ENCODE data around the gene SMCO3. TPM values are rescaled to one million over a fixed set of nuclear protein-coding genes. Genes with fewer than 3 reads are reported as not detected.
A peak's percentile ranks its signal among the peaks of the same experiment; 100 is the strongest.

SMCO3 gene
- total and polyA plus RNA-seq, 2 of the 13 experiments (the other 11 are each of a cell fraction or from before 2014, with no cell fraction given) = 0.29 to 0.42 TPM

DNA sequence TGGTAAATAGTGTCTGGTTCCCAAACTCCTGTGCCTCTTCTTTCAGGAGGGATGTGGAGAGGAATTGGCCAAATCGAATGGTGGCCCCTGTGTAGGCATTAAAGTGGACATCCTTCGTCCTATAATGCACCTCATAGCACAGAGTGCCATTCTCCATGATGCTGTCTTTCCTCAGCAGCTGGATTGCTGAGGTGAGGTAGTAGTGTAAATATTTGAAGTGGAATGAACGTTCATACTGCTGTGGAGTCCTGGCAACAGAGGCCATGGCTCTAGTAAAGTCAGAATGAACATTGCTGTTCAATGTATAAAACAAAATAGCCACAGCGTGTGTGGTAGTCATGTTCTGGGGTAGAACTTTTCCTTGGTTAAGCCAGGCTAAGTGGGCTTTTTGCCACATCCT, 26.6 kb upstream of the SMCO3 start (continued):
- TF ChIP-seq, protein P1, sequence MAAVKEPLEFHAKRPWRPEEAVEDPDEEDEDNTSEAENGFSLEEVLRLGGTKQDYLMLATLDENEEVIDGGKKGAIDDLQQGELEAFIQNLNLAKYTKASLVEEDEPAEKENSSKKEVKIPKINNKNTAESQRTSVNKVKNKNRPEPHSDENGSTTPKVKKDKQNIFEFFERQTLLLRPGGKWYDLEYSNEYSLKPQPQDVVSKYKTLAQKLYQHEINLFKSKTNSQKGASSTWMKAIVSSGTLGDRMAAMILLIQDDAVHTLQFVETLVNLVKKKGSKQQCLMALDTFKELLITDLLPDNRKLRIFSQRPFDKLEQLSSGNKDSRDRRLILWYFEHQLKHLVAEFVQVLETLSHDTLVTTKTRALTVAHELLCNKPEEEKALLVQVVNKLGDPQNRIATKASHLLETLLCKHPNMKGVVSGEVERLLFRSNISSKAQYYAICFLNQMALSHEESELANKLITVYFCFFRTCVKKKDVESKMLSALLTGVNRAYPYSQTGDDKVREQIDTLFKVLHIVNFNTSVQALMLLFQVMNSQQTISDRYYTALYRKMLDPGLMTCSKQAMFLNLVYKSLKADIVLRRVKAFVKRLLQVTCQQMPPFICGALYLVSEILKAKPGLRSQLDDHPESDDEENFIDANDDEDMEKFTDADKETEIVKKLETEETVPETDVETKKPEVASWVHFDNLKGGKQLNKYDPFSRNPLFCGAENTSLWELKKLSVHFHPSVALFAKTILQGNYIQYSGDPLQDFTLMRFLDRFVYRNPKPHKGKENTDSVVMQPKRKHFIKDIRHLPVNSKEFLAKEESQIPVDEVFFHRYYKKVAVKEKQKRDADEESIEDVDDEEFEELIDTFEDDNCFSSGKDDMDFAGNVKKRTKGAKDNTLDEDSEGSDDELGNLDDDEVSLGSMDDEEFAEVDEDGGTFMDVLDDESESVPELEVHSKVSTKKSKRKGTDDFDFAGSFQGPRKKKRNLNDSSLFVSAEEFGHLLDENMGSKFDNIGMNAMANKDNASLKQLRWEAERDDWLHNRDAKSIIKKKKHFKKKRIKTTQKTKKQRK (IDR thresholded peaks at IDR 0.05; ENCODE audit: low read length) = no peak
- TF ChIP-seq HNF4A (CRISPR knock-in tag; IDR thresholded peaks at IDR 0.05) (peak; percentile 17; the same call in 1 of the 2 replicates), SMARCC2 (IDR thresholded peaks at IDR 0.05) (no peak), SNAI1 (CRISPR knock-in tag; IDR thresholded peaks at IDR 0.05; ENCODE audit: borderline replicate concordance) (no peak), GABPB1 (CRISPR knock-in tag; IDR thresholded peaks at IDR 0.05) (no peak), ZNF678 (CRISPR knock-in tag; IDR thresholded peaks at IDR 0.05) (no peak), HDAC1 (CRISPR knock-in tag; IDR thresholded peaks at IDR 0.05) (no peak), SPEN (CRISPR knock-in tag; IDR thresholded peaks at IDR 0.05; ENCODE audit: low read depth) (no peak), ZNF484 (CRISPR knock-in tag; IDR thresholded peaks at IDR 0.05; ENCODE audit: borderline replicate concordance, low read depth) (no peak), SP5 (CRISPR knock-in tag; IDR thresholded peaks at IDR 0.05; ENCODE audit: borderline replicate concordance, low read depth) (no peak), ZNF251 (CRISPR knock-in tag; IDR thresholded peaks at IDR 0.05) (no peak), ZNF121 (CRISPR knock-in tag; IDR thresholded peaks at IDR 0.05) (no peak), TBP (CRISPR knock-in tag; IDR thresholded peaks at IDR 0.05) (no peak), DNMT3B (CRISPR knock-in tag; conservative IDR thresholded peaks at IDR 0.05) (no peak), MXD4 (CRISPR knock-in tag; IDR thresholded peaks at IDR 0.05) (no peak), ZNF660 (CRISPR knock-in tag; IDR thresholded peaks at IDR 0.05; ENCODE audit: borderline replicate concordance, low read depth) (no peak)
- TF ChIP-seq, protein P2, sequence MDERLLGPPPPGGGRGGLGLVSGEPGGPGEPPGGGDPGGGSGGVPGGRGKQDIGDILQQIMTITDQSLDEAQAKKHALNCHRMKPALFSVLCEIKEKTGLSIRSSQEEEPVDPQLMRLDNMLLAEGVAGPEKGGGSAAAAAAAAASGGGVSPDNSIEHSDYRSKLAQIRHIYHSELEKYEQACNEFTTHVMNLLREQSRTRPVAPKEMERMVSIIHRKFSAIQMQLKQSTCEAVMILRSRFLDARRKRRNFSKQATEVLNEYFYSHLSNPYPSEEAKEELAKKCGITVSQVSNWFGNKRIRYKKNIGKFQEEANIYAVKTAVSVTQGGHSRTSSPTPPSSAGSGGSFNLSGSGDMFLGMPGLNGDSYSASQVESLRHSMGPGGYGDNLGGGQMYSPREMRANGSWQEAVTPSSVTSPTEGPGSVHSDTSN (CRISPR knock-in tag; IDR thresholded peaks at IDR 0.05) = no peak
- TF ChIP-seq, protein P3, sequence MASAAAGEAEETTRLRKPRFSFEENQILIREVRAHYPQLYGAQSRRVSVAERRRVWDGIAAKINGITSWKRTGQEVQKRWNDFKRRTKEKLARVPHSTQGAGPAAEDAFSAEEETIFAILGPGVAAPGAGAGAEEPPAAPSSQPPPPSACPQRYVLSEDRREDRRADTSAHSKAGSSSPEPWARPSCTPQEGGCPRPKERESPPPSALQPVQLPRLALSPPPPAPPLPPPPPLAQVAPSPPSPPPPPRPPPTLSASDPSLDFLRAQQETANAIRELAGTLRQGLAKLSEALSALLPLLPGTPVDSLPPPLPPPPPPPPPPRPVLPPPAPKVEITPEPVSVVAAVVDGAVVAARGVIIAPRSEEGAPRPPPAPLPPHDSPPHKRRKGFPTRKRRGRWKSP (CRISPR knock-in tag; IDR thresholded peaks at IDR 0.05) = no peak
- TF ChIP-seq, protein P4, sequence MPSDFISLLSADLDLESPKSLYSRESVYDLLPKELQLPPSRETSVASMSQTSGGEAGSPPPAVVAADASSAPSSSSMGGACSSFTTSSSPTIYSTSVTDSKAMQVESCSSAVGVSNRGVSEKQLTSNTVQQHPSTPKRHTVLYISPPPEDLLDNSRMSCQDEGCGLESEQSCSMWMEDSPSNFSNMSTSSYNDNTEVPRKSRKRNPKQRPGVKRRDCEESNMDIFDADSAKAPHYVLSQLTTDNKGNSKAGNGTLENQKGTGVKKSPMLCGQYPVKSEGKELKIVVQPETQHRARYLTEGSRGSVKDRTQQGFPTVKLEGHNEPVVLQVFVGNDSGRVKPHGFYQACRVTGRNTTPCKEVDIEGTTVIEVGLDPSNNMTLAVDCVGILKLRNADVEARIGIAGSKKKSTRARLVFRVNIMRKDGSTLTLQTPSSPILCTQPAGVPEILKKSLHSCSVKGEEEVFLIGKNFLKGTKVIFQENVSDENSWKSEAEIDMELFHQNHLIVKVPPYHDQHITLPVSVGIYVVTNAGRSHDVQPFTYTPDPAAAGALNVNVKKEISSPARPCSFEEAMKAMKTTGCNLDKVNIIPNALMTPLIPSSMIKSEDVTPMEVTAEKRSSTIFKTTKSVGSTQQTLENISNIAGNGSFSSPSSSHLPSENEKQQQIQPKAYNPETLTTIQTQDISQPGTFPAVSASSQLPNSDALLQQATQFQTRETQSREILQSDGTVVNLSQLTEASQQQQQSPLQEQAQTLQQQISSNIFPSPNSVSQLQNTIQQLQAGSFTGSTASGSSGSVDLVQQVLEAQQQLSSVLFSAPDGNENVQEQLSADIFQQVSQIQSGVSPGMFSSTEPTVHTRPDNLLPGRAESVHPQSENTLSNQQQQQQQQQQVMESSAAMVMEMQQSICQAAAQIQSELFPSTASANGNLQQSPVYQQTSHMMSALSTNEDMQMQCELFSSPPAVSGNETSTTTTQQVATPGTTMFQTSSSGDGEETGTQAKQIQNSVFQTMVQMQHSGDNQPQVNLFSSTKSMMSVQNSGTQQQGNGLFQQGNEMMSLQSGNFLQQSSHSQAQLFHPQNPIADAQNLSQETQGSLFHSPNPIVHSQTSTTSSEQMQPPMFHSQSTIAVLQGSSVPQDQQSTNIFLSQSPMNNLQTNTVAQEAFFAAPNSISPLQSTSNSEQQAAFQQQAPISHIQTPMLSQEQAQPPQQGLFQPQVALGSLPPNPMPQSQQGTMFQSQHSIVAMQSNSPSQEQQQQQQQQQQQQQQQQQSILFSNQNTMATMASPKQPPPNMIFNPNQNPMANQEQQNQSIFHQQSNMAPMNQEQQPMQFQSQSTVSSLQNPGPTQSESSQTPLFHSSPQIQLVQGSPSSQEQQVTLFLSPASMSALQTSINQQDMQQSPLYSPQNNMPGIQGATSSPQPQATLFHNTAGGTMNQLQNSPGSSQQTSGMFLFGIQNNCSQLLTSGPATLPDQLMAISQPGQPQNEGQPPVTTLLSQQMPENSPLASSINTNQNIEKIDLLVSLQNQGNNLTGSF (CRISPR knock-in tag; IDR thresholded peaks at IDR 0.05) = no peak
- TF ChIP-seq, protein P5, sequence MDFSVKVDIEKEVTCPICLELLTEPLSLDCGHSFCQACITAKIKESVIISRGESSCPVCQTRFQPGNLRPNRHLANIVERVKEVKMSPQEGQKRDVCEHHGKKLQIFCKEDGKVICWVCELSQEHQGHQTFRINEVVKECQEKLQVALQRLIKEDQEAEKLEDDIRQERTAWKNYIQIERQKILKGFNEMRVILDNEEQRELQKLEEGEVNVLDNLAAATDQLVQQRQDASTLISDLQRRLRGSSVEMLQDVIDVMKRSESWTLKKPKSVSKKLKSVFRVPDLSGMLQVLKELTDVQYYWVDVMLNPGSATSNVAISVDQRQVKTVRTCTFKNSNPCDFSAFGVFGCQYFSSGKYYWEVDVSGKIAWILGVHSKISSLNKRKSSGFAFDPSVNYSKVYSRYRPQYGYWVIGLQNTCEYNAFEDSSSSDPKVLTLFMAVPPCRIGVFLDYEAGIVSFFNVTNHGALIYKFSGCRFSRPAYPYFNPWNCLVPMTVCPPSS (IDR thresholded peaks at IDR 0.05) = no peak
